Parathyroid adenoma (tissue), 2 donors: ENCODE results near the gene TBX4.

Experiments
- H2AFZ ChIP-seq: fragments of 300-600 bp; sonication (generic); one replicate; pipeline ENCODE4 v1.7.0; 2017; ENCODE audit warnings: antibody characterized with exemption, mild to moderate bottlenecking
- H3K27ac ChIP-seq: fragments of 300-600 bp; sonication (generic); one replicate; pipeline ENCODE4 v1.7.0; 2017
- H3K27me3 ChIP-seq: fragments of 300-600 bp; sonication (generic); one replicate; pipeline ENCODE4 v1.7.0; 2017; ENCODE audit warnings: low read length; ENCODE audit not compliant: control insufficient read depth, insufficient read depth
- H3K36me3 ChIP-seq: fragments of 300-600 bp; sonication (generic); one replicate; pipeline ENCODE4 v1.7.0; 2017; ENCODE audit warnings: low read length; ENCODE audit not compliant: control insufficient read depth, insufficient read depth
- H3K4me1 ChIP-seq: fragments of 300-600 bp; sonication (generic); one replicate; pipeline ENCODE4 v1.7.0; 2017; ENCODE audit warnings: control low read depth
- H3K4me2 ChIP-seq: fragments of 300-600 bp; sonication (generic); one replicate; pipeline ENCODE4 v1.7.0; 2017; ENCODE audit warnings: low read length
- H3K4me3 ChIP-seq: fragments of 300-600 bp; sonication (generic); one replicate; pipeline ENCODE4 v1.7.0; 2017; ENCODE audit warnings: low read depth, low read length
- H3K79me2 ChIP-seq: fragments of 300-600 bp; sonication (generic); one replicate; pipeline ENCODE4 v1.7.0; 2017; ENCODE audit warnings: control low read depth
- H3K9ac ChIP-seq: fragments of 300-600 bp; sonication (generic); one replicate; pipeline ENCODE4 v1.7.0; 2017; ENCODE audit warnings: mild to moderate bottlenecking
- H3K9me3 ChIP-seq: fragments of 300-600 bp; sonication (generic); one replicate; pipeline ENCODE4 v1.7.0; 2017; ENCODE audit warnings: low read length; ENCODE audit not compliant: control insufficient read depth
- TF ChIP-seq, protein P1 (sequence below): fragments of 300-600 bp; sonication (generic); IDR thresholded peaks from one replicate; pipeline ENCODE4 v1.7.0; 2017; ENCODE audit warnings: antibody characterized with exemption, mild to moderate bottlenecking
- donor health status: primary hyperparathyroidism.

TBX4 gene

DNA sequence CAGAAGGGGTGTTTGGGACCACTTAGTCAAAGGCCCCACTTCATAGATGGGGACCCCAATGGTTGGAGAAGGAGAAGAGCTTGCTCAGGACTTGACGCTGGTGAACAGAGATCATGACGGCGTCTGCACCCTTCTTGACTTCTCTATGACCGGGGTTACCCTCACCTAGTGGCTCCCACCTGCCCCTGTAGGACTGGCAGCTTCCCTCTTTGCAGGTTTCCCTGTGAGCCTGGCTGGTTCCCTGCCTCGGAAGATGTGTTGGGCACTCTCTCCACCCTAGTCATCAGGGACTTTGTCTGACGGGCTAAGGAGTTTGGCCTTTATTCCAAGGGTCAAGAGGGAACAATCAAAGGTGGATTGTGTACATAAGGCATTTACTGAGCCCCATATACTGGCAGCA is 22.7 kb downstream of the TBX4 start:
- Histone ChIP-seq H3K27ac (no peak overlapping the region), H3K36me3 (no peaks in the 10 kb centered on the region), H3K4me3 (no peak overlapping the region), H3K9me3 (no peaks in the 10 kb centered on the region), H3K4me1 (no peaks in the 10 kb centered on the region), H3K27me3 (no peaks in the 10 kb centered on the region), H2AFZ (no peak overlapping the region), H3K4me2 (no peak overlapping the region), H3K79me2 (no peaks in the 10 kb centered on the region), H3K9ac (no peak overlapping the region)
- TF ChIP-seq, protein P1, sequence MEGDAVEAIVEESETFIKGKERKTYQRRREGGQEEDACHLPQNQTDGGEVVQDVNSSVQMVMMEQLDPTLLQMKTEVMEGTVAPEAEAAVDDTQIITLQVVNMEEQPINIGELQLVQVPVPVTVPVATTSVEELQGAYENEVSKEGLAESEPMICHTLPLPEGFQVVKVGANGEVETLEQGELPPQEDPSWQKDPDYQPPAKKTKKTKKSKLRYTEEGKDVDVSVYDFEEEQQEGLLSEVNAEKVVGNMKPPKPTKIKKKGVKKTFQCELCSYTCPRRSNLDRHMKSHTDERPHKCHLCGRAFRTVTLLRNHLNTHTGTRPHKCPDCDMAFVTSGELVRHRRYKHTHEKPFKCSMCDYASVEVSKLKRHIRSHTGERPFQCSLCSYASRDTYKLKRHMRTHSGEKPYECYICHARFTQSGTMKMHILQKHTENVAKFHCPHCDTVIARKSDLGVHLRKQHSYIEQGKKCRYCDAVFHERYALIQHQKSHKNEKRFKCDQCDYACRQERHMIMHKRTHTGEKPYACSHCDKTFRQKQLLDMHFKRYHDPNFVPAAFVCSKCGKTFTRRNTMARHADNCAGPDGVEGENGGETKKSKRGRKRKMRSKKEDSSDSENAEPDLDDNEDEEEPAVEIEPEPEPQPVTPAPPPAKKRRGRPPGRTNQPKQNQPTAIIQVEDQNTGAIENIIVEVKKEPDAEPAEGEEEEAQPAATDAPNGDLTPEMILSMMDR, result no peak

- Histone ChIP-seq H3K4me2 (no peak overlapping the region), H3K36me3 (no peaks in the 10 kb centered on the region), H3K4me3 (no peak overlapping the region), H3K79me2 (no peaks in the 10 kb centered on the region), H3K4me1 (no peaks in the 10 kb centered on the region), H2AFZ (no peak overlapping the region), H3K27me3 (no peaks in the 10 kb centered on the region), H3K27ac (no peak overlapping the region), H3K9me3 (no peaks in the 10 kb centered on the region), H3K9ac (no peak overlapping the region)
- TF ChIP-seq, protein P1, result no peak
These were observed 23.5 kb downstream of the TBX4 start for GRCh38 chr17:61475726-61476125.

- TF ChIP-seq, protein P1, result no peak
- Histone ChIP-seq H3K4me1 (no peaks in the 10 kb centered on the region), H3K27me3 (no peaks in the 10 kb centered on the region), H2AFZ (no peak overlapping the region), H3K27ac (no peak overlapping the region), H3K9ac (no peak overlapping the region), H3K4me3 (no peak overlapping the region), H3K79me2 (no peaks in the 10 kb centered on the region), H3K9me3 (no peaks in the 10 kb centered on the region), H3K4me2 (no peak overlapping the region), H3K36me3 (no peaks in the 10 kb centered on the region)
These were observed 24.4 kb downstream of the TBX4 start for GRCh38 chr17:61476476-61477203.

DNA sequence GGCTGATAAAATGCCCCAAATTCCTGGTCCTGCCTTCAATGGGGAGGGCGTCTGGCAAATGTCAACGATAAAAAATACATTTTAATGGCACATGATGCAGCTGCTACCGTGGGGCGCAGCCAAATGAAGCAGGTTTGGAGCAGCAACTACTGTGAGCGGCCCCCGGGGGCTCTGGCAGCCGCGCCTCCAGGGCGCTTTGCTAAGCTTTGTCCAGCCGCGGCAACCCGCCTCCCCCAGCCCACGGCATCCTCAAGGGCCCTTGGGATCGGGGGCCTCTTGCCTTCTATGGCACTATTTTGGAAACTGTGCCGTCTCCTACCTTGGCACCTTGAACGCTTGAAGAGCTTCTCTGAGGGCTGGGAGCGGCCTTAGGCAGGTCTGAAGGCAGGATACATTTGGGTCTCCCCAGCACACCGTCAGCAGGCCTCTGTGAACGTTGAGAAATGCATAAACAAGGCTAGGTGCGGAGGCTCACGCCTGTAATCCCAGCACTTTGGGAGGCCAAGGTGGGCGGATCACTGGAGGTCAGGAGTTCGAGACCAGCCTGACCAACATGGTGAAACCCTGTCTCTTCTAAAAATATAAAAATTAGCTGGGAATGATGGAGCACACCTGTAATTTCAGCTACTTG is 25.1 kb downstream of the TBX4 start:
- no peaks in the 10 kb centered on the region for H3K9me3 ChIP-seq
- no peaks in the 10 kb centered on the region for H3K79me2 ChIP-seq
- no peaks in the 10 kb centered on the region for H3K4me1 ChIP-seq
- TF ChIP-seq, protein P1, result no peak
- no peak overlapping the region for H3K4me3 ChIP-seq
- H2AFZ ChIP-seq, result no peak overlapping the region
- H3K9ac ChIP-seq, result no peak overlapping the region
- no peaks in the 10 kb centered on the region for H3K27me3 ChIP-seq
- H3K36me3 ChIP-seq, result no peaks in the 10 kb centered on the region
- H3K4me2 ChIP-seq, result no peak overlapping the region
- H3K27ac ChIP-seq, result no peak overlapping the region
